ENCODE data around the gene SERPINA12.

Gene SERPINA12

DNA sequence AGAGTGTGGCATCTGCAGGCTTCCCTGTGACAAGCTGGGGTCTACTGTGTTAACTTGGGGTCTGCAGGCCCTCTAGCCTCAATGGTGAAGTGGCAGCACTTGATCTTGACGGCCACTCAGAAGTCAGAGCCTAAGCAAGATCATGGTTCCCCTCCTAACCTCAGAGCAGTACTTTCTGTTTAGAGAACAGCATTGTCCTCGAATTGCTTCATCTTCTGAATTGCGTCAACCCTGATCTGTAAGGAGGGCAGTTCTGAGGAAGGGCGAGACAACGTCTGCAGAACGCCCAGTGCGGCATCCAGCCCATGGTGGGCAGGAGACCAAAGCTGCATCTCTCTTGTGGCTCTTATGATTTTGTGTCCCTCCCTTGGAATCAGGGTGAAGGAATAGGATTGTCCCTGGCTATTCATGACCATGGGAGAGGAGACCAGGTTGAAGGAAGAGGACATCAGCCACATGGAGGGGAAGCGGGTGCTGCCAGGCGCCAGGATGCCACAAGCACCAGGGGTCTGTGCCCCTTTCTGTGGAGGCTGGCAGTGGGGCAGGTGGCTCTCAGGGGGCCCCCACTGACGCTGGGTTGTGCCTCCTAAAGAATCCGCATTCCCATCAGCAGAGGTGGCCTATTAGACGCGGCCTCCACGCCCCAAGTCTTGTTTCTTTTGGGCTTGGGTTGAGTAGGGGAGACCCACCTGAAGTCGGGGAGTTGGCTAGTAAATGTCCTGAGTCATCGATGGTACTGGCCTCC lies 35.4 kb downstream of the SERPINA12 start:
- TF ChIP-seq, protein P1, sequence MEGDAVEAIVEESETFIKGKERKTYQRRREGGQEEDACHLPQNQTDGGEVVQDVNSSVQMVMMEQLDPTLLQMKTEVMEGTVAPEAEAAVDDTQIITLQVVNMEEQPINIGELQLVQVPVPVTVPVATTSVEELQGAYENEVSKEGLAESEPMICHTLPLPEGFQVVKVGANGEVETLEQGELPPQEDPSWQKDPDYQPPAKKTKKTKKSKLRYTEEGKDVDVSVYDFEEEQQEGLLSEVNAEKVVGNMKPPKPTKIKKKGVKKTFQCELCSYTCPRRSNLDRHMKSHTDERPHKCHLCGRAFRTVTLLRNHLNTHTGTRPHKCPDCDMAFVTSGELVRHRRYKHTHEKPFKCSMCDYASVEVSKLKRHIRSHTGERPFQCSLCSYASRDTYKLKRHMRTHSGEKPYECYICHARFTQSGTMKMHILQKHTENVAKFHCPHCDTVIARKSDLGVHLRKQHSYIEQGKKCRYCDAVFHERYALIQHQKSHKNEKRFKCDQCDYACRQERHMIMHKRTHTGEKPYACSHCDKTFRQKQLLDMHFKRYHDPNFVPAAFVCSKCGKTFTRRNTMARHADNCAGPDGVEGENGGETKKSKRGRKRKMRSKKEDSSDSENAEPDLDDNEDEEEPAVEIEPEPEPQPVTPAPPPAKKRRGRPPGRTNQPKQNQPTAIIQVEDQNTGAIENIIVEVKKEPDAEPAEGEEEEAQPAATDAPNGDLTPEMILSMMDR (IDR thresholded peaks at IDR 0.05; ENCODE audit: insufficient read depth, low read depth, low read length, missing control alignments) = no peak
- H3K4me3 ChIP-seq (ENCODE audit: low read length) = no peak overlapping the region
- DNase-seq (ENCODE audit: low read depth) = no peak

DNA sequence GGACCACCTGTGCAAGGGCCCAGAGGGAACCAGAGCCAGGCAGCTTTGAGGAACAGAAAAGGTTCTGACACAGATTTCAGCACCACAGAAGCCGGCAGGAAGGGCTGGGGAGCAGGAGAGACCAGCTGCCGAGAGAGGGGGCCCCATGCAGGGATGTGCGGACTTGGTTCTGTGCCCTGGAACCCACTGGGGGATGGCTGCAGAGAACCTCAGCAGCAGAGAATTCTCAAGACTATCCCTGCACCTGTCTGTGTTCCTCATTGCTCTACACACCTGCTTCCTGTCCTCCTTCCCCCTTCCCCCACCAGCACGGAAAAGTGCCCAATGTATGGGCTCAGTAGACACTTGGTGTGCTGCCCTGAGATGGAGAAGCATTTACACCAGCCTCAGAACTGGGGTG lies 36.4 kb downstream of the SERPINA12 start:
- TF ChIP-seq, protein P1 (IDR thresholded peaks at IDR 0.05; ENCODE audit: insufficient read depth, low read depth, low read length, missing control alignments) = no peak
- no peak overlapping the region for H3K4me3 ChIP-seq (ENCODE audit: low read length)
- DNase-seq (ENCODE audit: low read depth) = no peak

DNA sequence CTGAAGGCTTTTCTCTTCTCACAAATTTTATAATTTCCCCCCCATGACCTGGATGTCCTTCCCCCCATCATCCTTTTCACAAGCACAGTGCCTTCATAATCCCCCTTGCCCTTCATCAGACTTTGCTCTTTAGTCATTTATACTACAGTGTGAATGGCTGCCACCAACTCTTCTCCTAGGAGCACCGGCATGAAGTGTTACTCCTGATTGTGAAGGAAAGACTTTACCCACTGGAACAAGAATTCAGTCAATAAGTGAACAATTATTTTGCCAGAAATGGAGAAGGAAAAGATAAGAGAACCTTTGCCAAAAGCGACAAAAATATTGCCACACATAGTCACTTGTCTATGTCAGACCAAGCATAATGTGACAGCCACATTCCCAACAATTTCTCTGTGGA lies 38.2 kb downstream of the SERPINA12 start:
- DNase-seq (ENCODE audit: low read depth) = no peak
- no peak overlapping the region for H3K4me3 ChIP-seq (ENCODE audit: low read length)
- TF ChIP-seq, protein P1 (IDR thresholded peaks at IDR 0.05; ENCODE audit: insufficient read depth, low read depth, low read length, missing control alignments) = no peak

DNA sequence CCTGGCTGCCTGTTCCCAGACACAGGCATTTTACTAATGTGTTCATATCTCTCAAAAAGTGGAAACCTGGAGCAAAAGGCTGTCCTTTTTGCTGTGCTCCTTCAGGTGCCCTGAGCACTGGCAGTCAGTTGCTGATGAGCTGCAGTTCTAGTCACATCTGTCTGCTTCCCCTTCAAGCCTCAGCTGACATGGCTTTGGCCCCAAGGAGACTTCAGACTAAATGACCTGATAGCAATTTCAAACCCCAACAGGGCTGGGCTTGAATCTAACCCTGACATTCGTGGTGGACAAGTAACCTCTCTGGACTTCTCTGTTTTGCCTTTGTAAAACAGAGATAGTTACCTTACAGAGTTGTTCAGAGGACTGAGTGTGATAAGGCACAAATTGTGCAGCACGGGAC lies 39.0 kb downstream of the SERPINA12 start:
- DNase-seq (ENCODE audit: low read depth) = no peak
- H3K4me3 ChIP-seq (ENCODE audit: low read length) = no peak overlapping the region
- TF ChIP-seq, protein P1 (IDR thresholded peaks at IDR 0.05; ENCODE audit: insufficient read depth, low read depth, low read length, missing control alignments) = no peak

DNA sequence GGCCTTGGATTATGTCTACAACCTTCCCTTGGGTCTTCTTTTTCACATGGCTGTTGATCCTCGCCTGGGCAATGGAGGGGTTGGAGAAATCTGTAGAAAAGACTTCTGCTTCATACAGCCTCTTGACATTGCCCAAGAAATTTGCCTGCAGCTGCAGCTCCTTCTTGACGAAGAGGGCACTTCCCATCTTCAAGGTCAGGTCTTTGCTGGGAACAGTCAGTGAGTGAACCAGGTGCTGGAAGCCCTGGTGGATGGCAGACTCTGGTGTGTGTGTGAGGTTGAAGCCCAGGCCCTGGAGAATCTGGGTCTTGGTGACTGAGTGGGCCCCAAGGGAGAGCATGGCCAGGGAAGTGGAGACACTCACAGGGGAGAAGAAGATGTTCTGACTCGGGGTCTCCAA lies 40.0 kb downstream of the SERPINA12 start:
- TF ChIP-seq, protein P1 (IDR thresholded peaks at IDR 0.05; ENCODE audit: insufficient read depth, low read depth, low read length, missing control alignments) = no peak
- no peak overlapping the region for H3K4me3 ChIP-seq (ENCODE audit: low read length)
- no peak for DNase-seq (ENCODE audit: low read depth)

DNA sequence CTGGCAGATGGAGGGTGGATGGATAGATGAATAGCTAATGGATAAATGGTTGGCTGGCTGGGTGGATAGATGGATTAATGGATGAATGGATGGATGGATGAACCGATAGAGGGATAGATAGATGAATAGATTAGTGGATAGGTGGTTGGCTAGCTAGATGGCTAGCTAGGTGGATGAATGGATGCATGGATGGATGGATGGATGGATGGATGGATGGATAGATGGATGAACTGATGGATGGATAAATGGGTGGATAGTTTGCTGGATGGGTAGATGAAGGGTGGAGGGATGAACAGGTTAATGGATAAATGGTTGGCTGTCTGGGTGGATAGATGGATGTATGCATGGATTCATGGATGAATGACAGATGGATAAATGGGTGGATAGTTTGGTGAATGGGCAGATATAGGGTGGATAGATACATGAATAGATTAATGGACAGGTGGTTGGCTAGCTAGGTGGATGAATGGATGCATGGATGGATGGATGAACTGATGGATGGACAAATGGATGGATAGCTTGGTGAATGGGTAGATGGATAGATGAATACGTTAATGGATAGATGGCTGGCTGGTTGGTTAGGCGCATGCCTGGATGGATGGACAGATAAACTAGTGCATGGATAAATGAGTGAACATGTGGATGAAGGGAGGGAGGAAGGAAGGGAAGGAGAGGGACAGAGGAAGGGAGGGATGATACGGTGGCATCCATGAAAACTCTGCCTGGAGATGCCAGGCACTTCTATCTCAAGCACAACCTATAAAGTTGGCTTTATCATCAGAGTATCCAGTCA lies 41.3 kb downstream of the SERPINA12 start:
- TF ChIP-seq, protein P1 (IDR thresholded peaks at IDR 0.05; ENCODE audit: insufficient read depth, low read depth, low read length, missing control alignments) = no peak
- H3K4me3 ChIP-seq (ENCODE audit: low read length) = no peak overlapping the region
- no peak for DNase-seq (ENCODE audit: low read depth)
